Liver (tissue), 3 donors: ENCODE data around the gene ARPC5L.

Source experiments
- FOXA1 ChIP-seq: IDR thresholded peaks from 2 replicates; pipeline ENCODE4 v1.6.1; 2016; ENCODE audit warnings: antibody characterized with exemption
- GABPA ChIP-seq, 2 donors: IDR thresholded peaks in 1 of 2; conservative IDR thresholded peaks in 1 of 2; 2 replicates each; pipeline ENCODE4 v1.6.1; 2016; ENCODE audit warnings: antibody characterized with exemption in 2 of 2, mild to moderate bottlenecking in 1 of 2, moderate library complexity in 1 of 2
- MAX ChIP-seq: IDR thresholded peaks from 2 replicates; pipeline ENCODE4 v1.6.1; 2016; ENCODE audit warnings: antibody characterized with exemption
- RAD21 ChIP-seq, 2 donors: IDR thresholded peaks; 2 replicates each; pipeline ENCODE4 v1.6.1; 2016; ENCODE audit warnings: antibody characterized with exemption in 2 of 2, mild to moderate bottlenecking in 2 of 2
- RXRA ChIP-seq, 2 donors: IDR thresholded peaks; 2 replicates each; pipeline ENCODE4 v1.6.1; 2017 to 2018; ENCODE audit warnings: antibody characterized with exemption in 2 of 2, mild to moderate bottlenecking in 1 of 2
- SP1 ChIP-seq: IDR thresholded peaks from 2 replicates; pipeline ENCODE4 v1.6.1; 2018; ENCODE audit warnings: antibody characterized with exemption, mild to moderate bottlenecking
- TAF1 ChIP-seq: conservative IDR thresholded peaks from 2 replicates; pipeline ENCODE4 v1.6.1; 2016; ENCODE audit warnings: antibody characterized with exemption, mild to moderate bottlenecking
- ZBTB33 ChIP-seq: IDR thresholded peaks from 2 replicates; pipeline ENCODE4 v1.6.1; 2016; ENCODE audit warnings: antibody characterized with exemption
- TF ChIP-seq, protein P1 (sequence below): IDR thresholded peaks from 2 replicates; pipeline ENCODE4 v1.6.1; 2016; ENCODE audit warnings: antibody characterized with exemption, mild to moderate bottlenecking
- TF ChIP-seq, protein P2 (sequence below): fragments of 150-350 bp; IDR thresholded peaks from 2 replicates; pipeline ENCODE4 v1.5.1; 2017; ENCODE audit warnings: improper control_type of control experiment, low read depth, low read length; ENCODE audit not compliant: missing input control
- donor health status: healthy.
- donor health status: healthy.

- TF ChIP-seq, protein P1, sequence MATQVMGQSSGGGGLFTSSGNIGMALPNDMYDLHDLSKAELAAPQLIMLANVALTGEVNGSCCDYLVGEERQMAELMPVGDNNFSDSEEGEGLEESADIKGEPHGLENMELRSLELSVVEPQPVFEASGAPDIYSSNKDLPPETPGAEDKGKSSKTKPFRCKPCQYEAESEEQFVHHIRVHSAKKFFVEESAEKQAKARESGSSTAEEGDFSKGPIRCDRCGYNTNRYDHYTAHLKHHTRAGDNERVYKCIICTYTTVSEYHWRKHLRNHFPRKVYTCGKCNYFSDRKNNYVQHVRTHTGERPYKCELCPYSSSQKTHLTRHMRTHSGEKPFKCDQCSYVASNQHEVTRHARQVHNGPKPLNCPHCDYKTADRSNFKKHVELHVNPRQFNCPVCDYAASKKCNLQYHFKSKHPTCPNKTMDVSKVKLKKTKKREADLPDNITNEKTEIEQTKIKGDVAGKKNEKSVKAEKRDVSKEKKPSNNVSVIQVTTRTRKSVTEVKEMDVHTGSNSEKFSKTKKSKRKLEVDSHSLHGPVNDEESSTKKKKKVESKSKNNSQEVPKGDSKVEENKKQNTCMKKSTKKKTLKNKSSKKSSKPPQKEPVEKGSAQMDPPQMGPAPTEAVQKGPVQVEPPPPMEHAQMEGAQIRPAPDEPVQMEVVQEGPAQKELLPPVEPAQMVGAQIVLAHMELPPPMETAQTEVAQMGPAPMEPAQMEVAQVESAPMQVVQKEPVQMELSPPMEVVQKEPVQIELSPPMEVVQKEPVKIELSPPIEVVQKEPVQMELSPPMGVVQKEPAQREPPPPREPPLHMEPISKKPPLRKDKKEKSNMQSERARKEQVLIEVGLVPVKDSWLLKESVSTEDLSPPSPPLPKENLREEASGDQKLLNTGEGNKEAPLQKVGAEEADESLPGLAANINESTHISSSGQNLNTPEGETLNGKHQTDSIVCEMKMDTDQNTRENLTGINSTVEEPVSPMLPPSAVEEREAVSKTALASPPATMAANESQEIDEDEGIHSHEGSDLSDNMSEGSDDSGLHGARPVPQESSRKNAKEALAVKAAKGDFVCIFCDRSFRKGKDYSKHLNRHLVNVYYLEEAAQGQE, result no peak
- TF ChIP-seq, protein P2, sequence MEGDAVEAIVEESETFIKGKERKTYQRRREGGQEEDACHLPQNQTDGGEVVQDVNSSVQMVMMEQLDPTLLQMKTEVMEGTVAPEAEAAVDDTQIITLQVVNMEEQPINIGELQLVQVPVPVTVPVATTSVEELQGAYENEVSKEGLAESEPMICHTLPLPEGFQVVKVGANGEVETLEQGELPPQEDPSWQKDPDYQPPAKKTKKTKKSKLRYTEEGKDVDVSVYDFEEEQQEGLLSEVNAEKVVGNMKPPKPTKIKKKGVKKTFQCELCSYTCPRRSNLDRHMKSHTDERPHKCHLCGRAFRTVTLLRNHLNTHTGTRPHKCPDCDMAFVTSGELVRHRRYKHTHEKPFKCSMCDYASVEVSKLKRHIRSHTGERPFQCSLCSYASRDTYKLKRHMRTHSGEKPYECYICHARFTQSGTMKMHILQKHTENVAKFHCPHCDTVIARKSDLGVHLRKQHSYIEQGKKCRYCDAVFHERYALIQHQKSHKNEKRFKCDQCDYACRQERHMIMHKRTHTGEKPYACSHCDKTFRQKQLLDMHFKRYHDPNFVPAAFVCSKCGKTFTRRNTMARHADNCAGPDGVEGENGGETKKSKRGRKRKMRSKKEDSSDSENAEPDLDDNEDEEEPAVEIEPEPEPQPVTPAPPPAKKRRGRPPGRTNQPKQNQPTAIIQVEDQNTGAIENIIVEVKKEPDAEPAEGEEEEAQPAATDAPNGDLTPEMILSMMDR, result no peak
- TF ChIP-seq SP1 (no peak), RAD21 (IDR thresholded peaks at IDR 0.05) (no peak), TAF1 (no peak), RXRA (IDR thresholded peaks at IDR 0.05) (no peak), MAX (no peak), FOXA1 (no peak), GABPA (IDR thresholded peaks at IDR 0.05 in 1 of 2, conservative IDR thresholded peaks at IDR 0.05 in 1 of 2) (no peak), ZBTB33 (no peak)
These were observed 9.2 kb downstream of the ARPC5L start for GRCh38 chr9:124871156-124871561.
